T-helper 2 cell (primary cell): Measurements from ENCODE around the gene SLC6A11.

Source experiments
- DNase-seq, 5 experiments: peaks; one replicate each; pipeline versions ENCODE4 v3.0.0 to v3.0.0-alpha.2; 2012 to 2022

The SLC6A11 gene

GRCh38 chr3:10984371-10984896, 168.4 kb downstream of the SLC6A11 start:
- DNase-seq: no peak

GRCh38 chr3:10985181-10985580, 169.2 kb downstream of the SLC6A11 start:
- DNase-seq: no peak

- no peak for DNase-seq
Observed at GRCh38 chr3:10986592-10986991, 170.6 kb downstream of the SLC6A11 start.

GRCh38 chr3:10988001-10988665, 172.1 kb downstream of the SLC6A11 start:
- no peak for DNase-seq

DNA sequence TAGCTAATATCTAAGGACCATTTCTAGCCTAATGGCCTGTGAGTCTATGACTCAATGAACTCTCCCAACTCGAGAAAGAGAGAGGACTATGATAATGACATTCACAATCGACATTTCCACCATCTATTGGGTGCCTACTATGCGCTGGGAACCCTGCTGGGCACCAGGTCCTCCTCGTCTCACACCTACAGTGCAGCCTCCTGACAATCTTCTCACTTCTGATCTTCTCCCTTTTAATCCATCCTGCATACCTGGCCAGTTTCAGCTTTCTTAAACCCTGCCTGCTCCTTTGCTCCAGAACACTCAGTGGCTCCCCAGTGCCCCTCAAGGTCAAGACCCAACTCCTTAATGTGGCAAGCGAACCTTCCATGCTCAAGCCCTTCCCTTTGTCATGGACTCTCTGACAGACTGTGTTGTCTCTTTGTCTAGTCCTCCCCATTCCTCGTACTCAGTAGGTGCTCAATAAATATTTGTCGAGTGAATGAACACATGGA, 173.0 kb downstream of the SLC6A11 start:
- DNase-seq: no peak
